ENCODE measurements around the gene PSMA3. TPM values are rescaled to one million over a fixed set of nuclear protein-coding genes. Genes with fewer than 3 reads are reported as not detected.

Gene PSMA3
- total and polyA plus RNA-seq, 2 of the 8 experiments (the other 6 are each of a cell fraction or from before 2014, with no cell fraction given) = 285 to 507 TPM

- Histone ChIP-seq H3K9ac (replicated peaks in 1 of 4; ENCODE audit: extremely low read depth in 1 of 4, low read depth in 3 of 4, low read length in 3 of 4) (no peak overlapping the region), H3K4me1 (replicated peaks in 1 of 4; ENCODE audit: control insufficient read depth in 3 of 4, insufficient read depth in 4 of 4, low read length in 3 of 4) (no peaks in the 10 kb centered on the region), H2BK120ac (replicated peaks; ENCODE audit: low read depth, low read length) (no peak overlapping the region), H2AFZ (ENCODE audit: low read length) (no peak overlapping the region), H3K36me3 (ENCODE audit: control insufficient read depth in 2 of 4, insufficient read depth in 4 of 4, low read length in 3 of 4) (peaks cover 11 to 50% (median 23%) of the 10 kb centered on the region in 4 experiments), H3K4ac (replicated peaks; ENCODE audit: insufficient read length, low read depth, low read length) (no peak overlapping the region), H2BK12ac (ENCODE audit: low read depth, low read length) (no peak overlapping the region), H3K4me2 (ENCODE audit: insufficient read depth in 1 of 2, low read depth in 2 of 2, low read length in 2 of 2) (no peak overlapping the region), H4K5ac (ENCODE audit: insufficient read length, low read depth, low read length) (no peak overlapping the region), H2AK5ac (ENCODE audit: low read depth, low read length) (no peak overlapping the region), H2BK15ac (ENCODE audit: low read length) (no peak overlapping the region), H4K91ac (replicated peaks; ENCODE audit: insufficient read length, low read length) (no peak overlapping the region), H4K8ac (ENCODE audit: extremely low read depth, insufficient read depth, low read length) (no peak overlapping the region), H2BK20ac (ENCODE audit: low read length) (no peak overlapping the region), H3K18ac (ENCODE audit: extremely low read depth, low read length) (no peak overlapping the region), H3K79me1 (ENCODE audit: low read depth, low read length) (no peaks in the 10 kb centered on the region), H3K14ac (ENCODE audit: insufficient read length) (no peak overlapping the region), H3K79me2 (ENCODE audit: control insufficient read depth in 1 of 2, insufficient read depth in 2 of 2, low read length in 2 of 2) (peaks cover 0 to 39% of the 10 kb centered on the region in 2 experiments; a peak in 2 of 4 replicates), H3K23me2 (ENCODE audit: low read depth, low read length) (no peaks in the 10 kb centered on the region), H3K56ac (replicated peaks; ENCODE audit: insufficient read length, low read depth, low read length) (no peak overlapping the region), H3K23ac (ENCODE audit: insufficient read length) (no peak overlapping the region), H3K27ac (ENCODE audit: low read depth, low read length) (no peak overlapping the region), H3K27me3 (replicated peaks in 1 of 4; ENCODE audit: control insufficient read depth in 3 of 4, extremely low read depth in 1 of 4, insufficient read depth in 3 of 4, low read length in 3 of 4) (no peaks in the 10 kb centered on the region), H2BK5ac (ENCODE audit: low read depth, low read length) (no peak overlapping the region), H4K20me1 (replicated peaks in 1 of 2; ENCODE audit: control insufficient read depth in 1 of 2, insufficient read depth in 2 of 2, low read length in 2 of 2) (peaks cover 0 to 2% of the 10 kb centered on the region in 2 experiments), H3K4me3 (ENCODE audit: extremely low read depth in 1 of 4, insufficient read depth in 2 of 4, low read depth in 3 of 4, low read length in 4 of 4) (no peak overlapping the region), H3K9me3 (ENCODE audit: insufficient read depth in 2 of 2, low read depth in 1 of 2, low read length in 1 of 2) (no peaks in the 10 kb centered on the region)
- ChIA-PET CTCF (ENCODE audit: partially characterized antibody) (interaction anchor here (1.4 to 1.5 kb wide), 2 partner anchors 12 to 17 kb away, joined by 3 to 4 read pairs; no protein-coding TSS in a partner anchor), POLR2A (ENCODE audit: partially characterized antibody) (interaction anchor here (0.9 to 4.3 kb wide), 8 partner anchors 9 to 75 kb away, joined by 3 to 23 read pairs (median 4); partner anchors contain the start of genes ACTR10 and ARID4A)
- FAIRE-seq (no peak), DNase-seq (ENCODE audit: low read depth in 1 of 2, low spot score in 2 of 2) (no peak)
- 94% methylated on average over 2 of the region's 2 CpGs; no CpG with 5 or more reads in 1 of the 2 experiments for WGBS, 2 experiments (ENCODE audit: extremely low coverage in 1 of 2, insufficient coverage in 1 of 2, insufficient read length in 1 of 2, insufficient replicate concordance in 2 of 2, low coverage in 1 of 2, low lambda C conversion rate in 2 of 2, missing lambda C conversion rate in 1 of 2)
- TF ChIP-seq TBP (IDR thresholded peaks at IDR 0.05; ENCODE audit: low read depth, low read length) = no peak
- no peak for TF ChIP-seq TAF7 (optimal IDR thresholded peaks at IDR 0.05; ENCODE audit: borderline replicate concordance, low read depth, low read length)
- no peak for TF ChIP-seq ATF3 (IDR thresholded peaks at IDR 0.05; ENCODE audit: insufficient read depth, low read depth, low read length)
- TF ChIP-seq, protein P1, sequence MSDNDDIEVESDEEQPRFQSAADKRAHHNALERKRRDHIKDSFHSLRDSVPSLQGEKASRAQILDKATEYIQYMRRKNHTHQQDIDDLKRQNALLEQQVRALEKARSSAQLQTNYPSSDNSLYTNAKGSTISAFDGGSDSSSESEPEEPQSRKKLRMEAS (IDR thresholded peaks at IDR 0.05) = no peak
- no peak for TF ChIP-seq POLR2A (IDR thresholded peaks at IDR 0.05; ENCODE audit: control extremely low read depth in 1 of 2, low read depth in 2 of 2, low read length in 2 of 2)
- TF ChIP-seq SIN3A (conservative IDR thresholded peaks at IDR 0.05 in 1 of 2, IDR thresholded peaks at IDR 0.05 in 1 of 2; ENCODE audit: low read depth in 1 of 2, low read length in 2 of 2) = no peak
- TF ChIP-seq EGR1 (IDR thresholded peaks at IDR 0.05; ENCODE audit: borderline replicate concordance, low read depth, low read length) = no peak
- no peak for TF ChIP-seq HDAC2 (IDR thresholded peaks at IDR 0.05; ENCODE audit: borderline replicate concordance in 1 of 2, low read depth in 2 of 2, low read length in 2 of 2)
- TF ChIP-seq JUN (IDR thresholded peaks at IDR 0.05; ENCODE audit: low read depth, low read length) = no peak
- no peak for TF ChIP-seq POLR2AphosphoS5 (IDR thresholded peaks at IDR 0.05; ENCODE audit: low read depth, low read length)
- no peak for TF ChIP-seq POU5F1 (IDR thresholded peaks at IDR 0.05; ENCODE audit: low read depth, low read length)
- no peak for TF ChIP-seq KDM5A (IDR thresholded peaks at IDR 0.05; ENCODE audit: low read length)
These were observed 31.0 kb downstream of the PSMA3 start for GRCh38 chr14:58275527-58276190.
